Measurements from ENCODE around the gene CAMKMT. TPM values are rescaled to one million over a fixed set of nuclear protein-coding genes. Genes with fewer than 3 reads are reported as not detected.

Gene CAMKMT
- total RNA-seq, 4 donors from 2014 or later, result 6.0 to 15.3 (median 10.7) TPM

DNA sequence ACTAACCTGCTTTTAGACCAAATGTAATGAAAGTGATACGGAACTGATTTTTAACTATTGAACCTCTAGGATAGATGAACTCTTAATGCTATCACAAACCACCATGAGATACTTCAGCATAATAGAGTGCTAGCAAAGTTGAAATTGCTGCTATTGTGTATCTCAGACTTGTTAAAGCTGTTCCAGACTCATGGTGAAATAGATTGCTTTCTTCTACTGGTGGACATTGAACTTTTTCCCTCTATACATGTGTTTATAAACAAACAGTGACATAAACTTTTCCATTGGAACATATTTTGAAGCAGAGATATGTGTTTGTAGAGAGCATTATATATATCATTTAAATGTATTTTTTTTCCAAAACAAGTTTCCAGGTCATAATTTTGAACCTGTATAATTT, 157.3 kb downstream of the CAMKMT start:
- Histone ChIP-seq H3K4me1 (no peaks in the 10 kb centered on the region), H3K27me3 (no peaks in the 10 kb centered on the region), H3K4me3 (no peak overlapping the region), H3K9me3 (peaks cover 5% of the 10 kb centered on the region), H3K36me3 (no peaks in the 10 kb centered on the region), H3K27ac (no peak overlapping the region)
- no peak for TF ChIP-seq POLR2A (IDR thresholded peaks at IDR 0.05)
- TF ChIP-seq EP300 (IDR thresholded peaks at IDR 0.05), result no peak
- no peak for DNase-seq (ENCODE audit: low spot score in 2 of 2)
- WGBS, result 90% methylated on average over 1 of the region's 1 CpG

DNA sequence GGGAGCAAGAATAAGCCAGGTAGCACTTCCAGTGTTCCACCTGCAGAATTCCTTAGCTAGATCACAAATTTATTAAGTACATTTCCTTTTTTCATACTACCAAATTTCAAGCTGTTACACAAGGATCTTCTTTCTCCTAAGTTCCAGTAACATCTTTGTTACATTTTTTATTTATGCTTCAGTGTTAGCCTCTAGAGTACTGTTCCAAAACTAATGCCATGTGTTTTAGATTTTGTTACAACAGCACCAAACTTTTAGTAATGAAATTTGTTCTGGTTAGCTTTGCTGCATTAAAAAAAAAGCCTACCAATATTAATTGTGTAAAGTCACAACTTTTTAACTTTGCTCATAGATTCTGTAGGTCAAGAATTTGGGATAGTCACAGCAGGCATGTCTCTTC, 161.1 kb downstream of the CAMKMT start:
- no peaks in the 10 kb centered on the region for H3K4me1 ChIP-seq
- no peaks in the 10 kb centered on the region for H3K36me3 ChIP-seq
- TF ChIP-seq POLR2AphosphoS5 (IDR thresholded peaks at IDR 0.05), result no peak
- no peak for TF ChIP-seq EP300 (IDR thresholded peaks at IDR 0.05)
- TF ChIP-seq POLR2A (IDR thresholded peaks at IDR 0.05), result no peak
- TF ChIP-seq, protein P1, sequence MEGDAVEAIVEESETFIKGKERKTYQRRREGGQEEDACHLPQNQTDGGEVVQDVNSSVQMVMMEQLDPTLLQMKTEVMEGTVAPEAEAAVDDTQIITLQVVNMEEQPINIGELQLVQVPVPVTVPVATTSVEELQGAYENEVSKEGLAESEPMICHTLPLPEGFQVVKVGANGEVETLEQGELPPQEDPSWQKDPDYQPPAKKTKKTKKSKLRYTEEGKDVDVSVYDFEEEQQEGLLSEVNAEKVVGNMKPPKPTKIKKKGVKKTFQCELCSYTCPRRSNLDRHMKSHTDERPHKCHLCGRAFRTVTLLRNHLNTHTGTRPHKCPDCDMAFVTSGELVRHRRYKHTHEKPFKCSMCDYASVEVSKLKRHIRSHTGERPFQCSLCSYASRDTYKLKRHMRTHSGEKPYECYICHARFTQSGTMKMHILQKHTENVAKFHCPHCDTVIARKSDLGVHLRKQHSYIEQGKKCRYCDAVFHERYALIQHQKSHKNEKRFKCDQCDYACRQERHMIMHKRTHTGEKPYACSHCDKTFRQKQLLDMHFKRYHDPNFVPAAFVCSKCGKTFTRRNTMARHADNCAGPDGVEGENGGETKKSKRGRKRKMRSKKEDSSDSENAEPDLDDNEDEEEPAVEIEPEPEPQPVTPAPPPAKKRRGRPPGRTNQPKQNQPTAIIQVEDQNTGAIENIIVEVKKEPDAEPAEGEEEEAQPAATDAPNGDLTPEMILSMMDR (IDR thresholded peaks at IDR 0.05), result no peak
- H3K9me3 ChIP-seq, result peaks cover 5% of the 10 kb centered on the region
- H3K27me3 ChIP-seq, result no peaks in the 10 kb centered on the region
- no peak for DNase-seq (ENCODE audit: low spot score in 2 of 2)
- no peak overlapping the region for H3K4me3 ChIP-seq
- no peak overlapping the region for H3K27ac ChIP-seq

DNA sequence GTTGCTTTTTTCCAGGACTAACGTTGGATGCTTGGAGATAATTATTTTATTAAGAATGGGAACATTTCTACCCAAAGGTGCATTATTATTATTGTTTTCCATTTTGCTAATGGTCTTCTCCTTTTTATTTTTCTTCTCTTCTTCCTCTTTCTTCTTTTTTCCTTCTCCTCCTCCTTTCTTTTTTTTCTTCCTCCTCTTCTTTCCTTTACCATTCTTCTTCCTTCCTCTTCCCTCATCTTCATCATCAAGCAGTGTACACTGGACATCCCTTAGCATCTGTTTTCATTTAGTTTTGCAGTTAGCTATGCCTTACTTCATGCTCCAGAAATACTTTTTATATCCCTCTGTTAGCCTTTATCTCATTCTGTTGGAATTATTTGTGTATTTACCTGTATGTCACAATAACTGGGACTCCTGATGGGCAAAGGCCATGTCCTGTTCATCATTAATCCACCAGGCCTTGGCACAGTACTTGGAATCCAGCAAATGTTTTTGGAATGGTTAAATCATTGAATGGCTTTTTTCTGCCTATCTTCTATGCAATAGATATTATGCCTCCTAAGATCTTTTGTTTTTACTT, 162.7 kb downstream of the CAMKMT start:
- Histone ChIP-seq H3K4me1 (no peaks in the 10 kb centered on the region), H3K27ac (no peak overlapping the region), H3K4me3 (no peak overlapping the region), H3K9me3 (peaks cover 5% of the 10 kb centered on the region), H3K36me3 (no peaks in the 10 kb centered on the region), H3K27me3 (no peaks in the 10 kb centered on the region)
- TF ChIP-seq EP300 (IDR thresholded peaks at IDR 0.05), result no peak
- TF ChIP-seq, protein P1 (IDR thresholded peaks at IDR 0.05), result no peak
- TF ChIP-seq POLR2A (IDR thresholded peaks at IDR 0.05), result no peak
- no peak for TF ChIP-seq POLR2AphosphoS5 (IDR thresholded peaks at IDR 0.05)
- no peak for DNase-seq (ENCODE audit: low spot score in 2 of 2)
- 70% methylated on average over 1 of the region's 1 CpG for WGBS

DNA sequence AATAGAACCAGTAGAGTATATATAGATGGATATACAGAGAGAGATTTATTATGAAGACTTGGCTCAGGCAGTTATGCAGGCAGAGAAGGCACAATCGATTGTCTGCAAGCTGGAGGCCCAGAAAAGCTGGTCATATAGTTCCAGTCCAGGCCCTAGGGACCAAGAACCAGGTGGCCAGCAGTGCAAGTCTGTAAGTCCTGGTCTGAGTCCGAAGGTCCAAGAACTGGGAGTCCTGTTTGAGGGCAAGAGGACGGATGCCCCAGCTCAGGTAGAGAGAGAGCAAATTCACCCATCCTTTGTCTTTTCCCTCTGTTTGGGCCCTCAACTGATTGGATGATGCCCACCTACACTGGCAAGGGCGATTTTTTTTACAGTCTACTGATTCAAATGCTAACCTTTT, 164.6 kb downstream of the CAMKMT start:
- Histone ChIP-seq H3K27ac (no peak overlapping the region), H3K36me3 (no peaks in the 10 kb centered on the region), H3K4me1 (no peaks in the 10 kb centered on the region), H3K27me3 (no peaks in the 10 kb centered on the region), H3K4me3 (no peak overlapping the region), H3K9me3 (peaks cover 5% of the 10 kb centered on the region)
- no peak for DNase-seq (ENCODE audit: low spot score in 2 of 2)
- TF ChIP-seq POLR2AphosphoS5 (IDR thresholded peaks at IDR 0.05), result no peak
- TF ChIP-seq, protein P1 (IDR thresholded peaks at IDR 0.05), result no peak
- TF ChIP-seq EP300 (IDR thresholded peaks at IDR 0.05), result no peak
- TF ChIP-seq POLR2A (IDR thresholded peaks at IDR 0.05), result no peak
- WGBS, result 98% methylated on average over 4 of the region's 4 CpGs

DNA sequence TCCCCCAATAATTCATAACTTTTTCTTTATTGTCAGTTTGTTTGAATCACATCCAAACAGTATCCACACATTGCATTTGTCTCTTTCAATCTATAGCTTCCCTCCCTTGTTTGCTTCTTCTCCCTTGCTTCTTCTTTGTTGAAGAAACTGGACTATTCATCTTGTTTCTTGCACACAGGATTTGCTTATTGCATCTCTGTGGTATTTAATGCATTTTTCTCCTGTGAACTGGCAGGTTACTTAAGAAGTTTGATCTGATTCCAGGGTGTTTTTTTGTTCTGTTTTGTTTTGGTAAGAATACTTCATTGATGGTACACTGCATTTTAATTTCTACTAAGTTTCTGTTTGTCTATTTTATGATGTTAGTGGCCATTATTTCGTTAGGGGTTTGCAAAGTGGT, 166.8 kb downstream of the CAMKMT start:
- DNase-seq (ENCODE audit: low spot score in 2 of 2), result no peak
- TF ChIP-seq EP300 (IDR thresholded peaks at IDR 0.05) (no peak), POLR2AphosphoS5 (IDR thresholded peaks at IDR 0.05) (no peak)
- H3K4me3 ChIP-seq, result no peak overlapping the region
- no peaks in the 10 kb centered on the region for H3K36me3 ChIP-seq
- WGBS, result 94% methylated on average over 1 of the region's 1 CpG
- H3K27me3 ChIP-seq, result no peaks in the 10 kb centered on the region
- H3K9me3 ChIP-seq, result no peaks in the 10 kb centered on the region
- H3K4me1 ChIP-seq, result no peaks in the 10 kb centered on the region
- H3K27ac ChIP-seq, result no peak overlapping the region

DNA sequence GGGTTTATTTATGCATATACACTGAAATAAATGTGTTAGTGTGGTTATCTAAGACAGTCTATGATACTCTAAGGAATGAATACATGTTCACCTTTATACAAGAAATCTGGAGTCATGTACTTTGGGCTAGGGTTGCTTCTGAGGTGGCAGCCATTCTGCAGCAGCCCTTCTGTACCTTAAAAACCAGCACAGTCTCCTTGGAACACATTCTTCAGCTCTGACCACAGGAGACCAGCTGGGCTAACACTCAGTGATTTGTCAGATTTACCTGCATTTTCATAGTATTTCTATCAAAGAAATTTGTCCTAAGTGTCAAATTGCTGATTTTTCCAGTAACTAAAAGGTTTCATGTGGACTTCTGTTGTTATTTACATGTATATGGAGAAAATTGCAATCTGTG, 167.7 kb downstream of the CAMKMT start:
- no peaks in the 10 kb centered on the region for H3K4me1 ChIP-seq
- no peak overlapping the region for H3K4me3 ChIP-seq
- H3K36me3 ChIP-seq, result no peaks in the 10 kb centered on the region
- H3K27me3 ChIP-seq, result no peaks in the 10 kb centered on the region
- no peaks in the 10 kb centered on the region for H3K9me3 ChIP-seq
- DNase-seq (ENCODE audit: low spot score in 2 of 2), result no peak
- no peak overlapping the region for H3K27ac ChIP-seq
- TF ChIP-seq EP300 (IDR thresholded peaks at IDR 0.05), result no peak
- TF ChIP-seq, protein P1 (IDR thresholded peaks at IDR 0.05), result no peak
- no peak for TF ChIP-seq POLR2A (IDR thresholded peaks at IDR 0.05)
- no peak for TF ChIP-seq POLR2AphosphoS5 (IDR thresholded peaks at IDR 0.05)
